ENCODE results near the gene B4GALT3.
"Not testable (repeated sequence)": the region's sequence is repeated elsewhere in the genome, so short reads cannot be mapped to it uniquely, and the experiment has no call there.

B4GALT3 gene

DNA sequence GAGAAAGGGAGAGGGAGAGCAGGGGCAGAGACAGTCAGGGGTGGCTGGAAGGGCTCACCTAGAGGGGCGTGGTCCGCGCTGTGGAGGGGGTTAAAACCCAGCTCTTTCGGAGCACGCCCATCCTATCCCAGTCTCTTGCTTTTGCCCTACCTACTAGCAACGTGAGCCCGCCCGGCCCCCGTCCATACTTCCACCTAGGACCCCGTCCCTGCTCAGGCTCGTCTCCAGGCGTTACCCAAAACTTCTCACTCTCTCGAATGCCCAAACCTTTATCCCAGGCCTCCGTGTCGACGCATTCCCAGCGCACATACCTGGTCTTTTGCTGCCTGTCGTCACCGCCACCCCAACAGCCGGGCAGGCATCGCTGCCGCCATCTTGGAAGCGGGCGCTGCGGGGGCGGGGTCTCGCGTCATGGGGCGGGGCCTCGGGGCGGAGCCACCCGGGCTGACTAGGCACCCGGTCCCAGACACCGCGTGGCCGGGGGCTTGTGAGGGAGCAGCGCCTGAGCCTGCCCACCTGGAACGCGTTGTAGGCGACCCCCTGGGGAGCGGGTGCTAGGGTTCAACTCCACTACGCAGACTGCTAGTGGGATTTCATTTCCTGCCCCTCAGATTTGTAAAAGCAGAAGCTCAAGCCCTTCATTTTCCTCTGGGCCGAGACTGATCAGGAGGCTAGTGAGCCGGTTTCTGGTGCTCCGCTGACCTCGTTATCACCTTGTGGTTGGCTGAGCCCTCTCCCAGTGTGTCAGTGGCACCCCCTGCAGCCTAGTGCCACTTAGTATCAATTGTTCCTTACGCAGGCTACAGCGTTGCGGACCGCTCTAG, at the start of gene B4GALT3:
Gene B4GALT3, minus strand, starts transcription at position 396 of the 824 bp plus-strand sequence. CDS start 1,447 bp downstream, outside the sequence.
- peak; percentile 68 for DNase-seq (ENCODE audit: low read depth)

DNA sequence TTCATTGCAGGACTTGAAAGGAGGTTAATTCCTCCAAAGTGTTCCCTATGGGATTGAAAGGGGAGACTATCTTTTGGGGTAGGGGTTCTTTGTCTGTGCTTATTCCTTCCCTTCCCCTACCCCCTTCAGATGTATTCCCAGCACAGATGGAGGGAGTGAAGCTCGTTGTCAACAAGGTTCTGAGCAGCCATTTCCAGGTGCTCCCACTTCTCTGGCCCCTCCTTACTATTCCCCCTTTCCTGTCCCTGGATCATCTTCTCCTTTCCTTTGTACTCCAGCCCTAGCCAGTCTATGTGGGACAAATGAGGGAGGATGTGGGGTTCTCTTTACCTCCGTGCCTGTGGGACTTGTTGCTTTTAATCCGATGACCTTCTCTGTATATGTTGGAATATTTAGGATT, 49.5 kb upstream of the B4GALT3 start:
- DNase-seq (ENCODE audit: low read depth) = no peak

DNA sequence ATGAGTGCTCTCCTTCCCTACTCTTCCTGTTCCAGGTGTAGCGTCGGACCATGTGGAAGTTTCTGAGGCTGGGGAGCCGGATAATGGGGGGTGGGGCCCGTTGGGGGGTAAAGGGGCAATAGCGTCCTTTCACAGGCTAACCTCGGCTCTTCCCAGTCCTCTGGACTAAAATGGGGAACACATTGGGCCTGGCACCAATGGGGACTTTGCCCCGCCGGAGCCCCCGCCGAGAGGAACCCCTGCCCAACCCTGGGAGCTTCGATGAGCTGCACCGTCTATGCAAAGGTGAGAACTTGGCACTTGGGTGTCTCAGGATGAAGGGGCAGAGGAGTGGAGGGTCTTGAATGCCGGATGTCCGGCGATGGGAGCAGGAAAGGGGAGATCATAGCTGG, 49.0 kb upstream of the B4GALT3 start:
- no peak for DNase-seq (ENCODE audit: low read depth)

DNA sequence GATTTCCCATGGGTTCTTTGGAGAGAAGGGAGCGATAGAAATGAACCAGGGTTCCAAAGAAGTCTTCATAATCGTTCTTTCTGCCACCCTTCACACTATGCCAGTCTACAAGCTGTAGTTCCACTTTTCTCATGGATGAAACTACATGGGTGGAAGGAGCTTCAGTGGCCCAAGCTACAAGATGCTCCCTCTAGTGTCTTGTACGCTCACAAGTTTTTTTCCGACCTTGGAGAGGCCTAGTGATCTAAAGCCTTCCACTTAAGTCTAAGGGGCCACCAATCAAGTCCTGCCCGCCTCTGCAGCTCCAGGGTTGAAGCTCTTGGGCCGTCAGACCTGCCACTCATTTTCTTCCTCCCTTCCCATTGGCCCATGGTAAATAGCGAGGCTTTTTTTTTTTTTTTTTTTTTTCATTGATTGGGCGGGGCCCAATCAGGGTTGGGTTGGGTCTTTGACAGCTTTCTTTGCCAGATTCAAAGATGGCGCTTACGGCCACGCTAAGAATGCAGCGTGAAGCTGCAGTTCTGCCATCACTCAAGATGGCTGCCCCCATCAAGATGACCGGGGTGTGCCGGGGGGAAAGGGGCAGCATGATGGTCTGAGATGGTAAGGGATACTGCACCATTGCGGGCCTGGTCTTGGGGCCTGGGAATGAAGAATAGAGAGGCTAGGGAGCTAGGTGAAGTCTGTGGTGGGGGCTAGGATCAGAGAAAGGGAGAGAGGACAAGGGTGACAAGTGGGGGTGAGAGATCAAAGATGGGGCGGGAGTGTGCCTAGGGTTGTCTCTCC, 48.4 kb upstream of the B4GALT3 start, which contains the start of gene TOMM40L:
Gene TOMM40L, plus strand, starts transcription at position 527 of the 786 bp plus-strand sequence. CDS start 430 bp downstream, outside the sequence.
- DNase-seq (ENCODE audit: low read depth) = peak; percentile 100

DNA sequence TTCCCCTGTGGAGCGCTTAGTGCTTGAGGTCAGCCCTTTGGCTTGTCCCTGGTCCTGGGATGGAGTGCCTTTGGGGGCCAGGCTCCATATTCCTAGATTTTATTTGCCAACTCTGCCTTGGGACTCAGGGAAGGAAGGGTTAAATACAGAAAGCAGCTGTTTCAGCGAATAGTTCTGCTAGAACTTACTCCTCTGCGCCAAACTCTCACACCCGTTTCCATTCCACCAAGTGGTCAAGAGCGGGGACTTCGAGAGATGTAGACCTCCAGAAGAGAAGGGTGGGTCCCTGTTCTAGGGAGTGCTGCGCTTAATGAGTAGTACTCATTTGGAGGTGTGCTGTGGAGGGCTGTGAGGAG, 47.8 kb upstream of the B4GALT3 start:
- no peak for DNase-seq (ENCODE audit: low read depth)

DNA sequence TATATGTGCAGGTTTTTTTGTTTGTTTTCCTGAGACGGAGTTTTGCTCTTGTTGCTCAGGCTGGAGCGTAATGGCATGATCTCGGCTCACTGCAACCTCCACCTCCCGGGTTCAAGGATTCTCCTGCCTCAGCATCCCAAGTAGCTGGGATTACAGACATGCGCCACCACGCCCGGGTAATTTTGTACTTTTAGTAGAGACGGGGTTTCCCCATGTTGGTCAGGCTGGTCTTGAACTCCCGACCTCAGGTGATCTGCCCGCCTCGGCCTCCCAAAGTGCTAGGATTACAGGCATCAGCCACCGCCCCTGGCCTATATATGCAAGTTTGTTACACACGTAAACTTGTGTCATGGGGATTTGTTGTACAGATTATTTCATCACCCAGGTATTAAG, 47.4 kb upstream of the B4GALT3 start:
- not testable (repeated sequence) for DNase-seq (ENCODE audit: low read depth)

DNA sequence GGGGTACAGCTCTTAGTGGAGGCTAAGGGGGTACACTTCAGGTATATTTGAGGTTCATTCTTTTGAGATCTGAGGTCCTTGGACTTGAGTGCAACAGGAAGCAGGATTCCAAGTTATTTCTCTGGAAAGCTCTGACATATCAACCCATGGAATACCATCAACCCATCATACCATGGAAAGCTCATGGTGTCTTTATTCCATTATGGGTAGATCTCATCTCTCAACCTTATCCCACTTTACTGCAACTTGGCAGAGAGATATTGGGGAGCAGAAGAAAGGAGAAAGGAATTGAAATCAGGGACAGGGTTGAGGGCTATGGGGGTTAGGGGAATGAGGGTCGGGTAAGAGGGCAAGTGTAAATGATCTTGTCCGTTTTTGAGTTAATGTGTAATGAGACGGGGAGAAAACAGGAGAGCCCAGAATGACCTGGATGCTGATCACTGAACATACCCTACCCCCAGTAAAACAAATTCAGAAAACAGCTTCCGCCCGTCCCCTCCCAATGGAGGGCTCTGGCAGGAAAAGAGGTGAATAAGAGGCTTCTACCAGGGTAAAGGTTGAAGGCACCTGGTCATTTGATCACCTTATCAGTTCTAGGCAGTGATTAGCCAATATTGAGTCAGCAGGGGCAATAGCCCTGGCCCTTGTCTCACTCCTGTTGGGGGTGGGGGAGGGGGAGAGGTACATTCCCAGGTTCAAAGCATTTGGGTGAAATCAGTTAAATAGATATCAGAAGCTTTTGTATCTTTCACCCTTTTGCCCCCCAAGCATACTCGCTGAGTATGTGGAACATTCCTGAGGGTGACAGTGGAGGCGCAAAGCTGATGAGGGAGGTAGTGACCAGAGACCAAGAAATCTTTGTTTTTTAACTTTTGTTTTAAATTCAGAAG, 46.7 kb upstream of the B4GALT3 start:
- DNase-seq (ENCODE audit: low read depth) = no peak

DNA sequence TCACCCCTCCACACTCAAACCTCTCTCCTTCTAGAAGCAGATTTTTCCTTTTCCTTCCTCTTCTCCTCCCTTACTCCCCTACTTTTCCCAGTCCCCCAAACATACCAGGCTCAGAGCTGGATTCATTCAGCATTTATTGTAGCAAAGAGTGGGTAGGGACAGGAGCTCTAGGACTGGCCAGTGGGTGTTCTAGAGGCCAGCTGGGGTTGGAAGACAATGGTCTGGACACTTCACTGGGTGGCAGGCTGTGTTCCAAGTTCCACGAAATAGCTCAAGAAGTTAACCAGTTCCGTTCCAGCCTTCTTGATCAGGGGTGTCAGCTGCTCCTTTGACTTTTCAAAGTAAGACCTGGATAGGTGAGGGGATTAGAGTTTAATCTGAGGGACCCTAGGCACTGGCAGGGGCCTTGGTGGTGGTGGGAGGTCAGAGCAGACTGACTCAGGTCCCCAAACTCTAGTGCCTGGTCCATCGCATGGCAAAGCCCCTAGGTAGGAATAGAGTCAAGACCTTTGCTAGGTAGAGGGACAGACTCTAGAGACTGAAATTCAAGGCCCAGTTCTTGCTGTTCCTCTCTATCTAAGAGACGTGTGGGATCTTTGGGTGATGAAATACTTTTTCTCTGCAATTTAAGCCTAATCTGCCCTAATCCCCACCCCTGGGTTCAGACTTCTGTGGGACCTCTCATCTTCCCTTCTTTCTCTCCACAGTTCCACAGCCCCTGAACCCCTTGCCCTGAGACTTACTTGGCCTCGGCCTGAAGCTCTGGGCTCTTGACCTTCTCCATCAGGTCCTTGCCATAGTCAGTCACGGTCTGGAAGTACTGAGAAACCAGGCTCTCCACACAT, 45.1 kb upstream of the B4GALT3 start:
- DNase-seq (ENCODE audit: low read depth) = no peak

DNA sequence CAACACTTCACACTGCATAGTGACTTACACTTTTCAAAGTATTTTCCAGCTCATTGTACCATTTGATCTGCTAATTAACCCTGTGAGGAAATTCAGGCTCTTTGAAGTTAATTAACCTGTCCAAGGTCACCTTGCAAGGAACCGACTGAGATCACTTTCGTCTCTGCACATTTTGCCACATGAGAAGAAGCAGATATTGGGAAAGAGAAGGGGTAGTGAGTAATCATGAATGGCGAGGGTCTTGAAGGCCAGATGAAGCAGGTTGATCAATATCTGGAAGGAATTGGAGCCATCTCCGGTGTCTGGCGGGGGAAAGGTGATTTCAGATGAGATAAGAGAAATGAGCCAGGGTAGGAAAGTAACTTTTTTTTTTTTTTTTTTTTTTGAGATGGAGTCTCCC, 42.7 kb upstream of the B4GALT3 start:
- DNase-seq (ENCODE audit: low read depth) = no peak

DNA sequence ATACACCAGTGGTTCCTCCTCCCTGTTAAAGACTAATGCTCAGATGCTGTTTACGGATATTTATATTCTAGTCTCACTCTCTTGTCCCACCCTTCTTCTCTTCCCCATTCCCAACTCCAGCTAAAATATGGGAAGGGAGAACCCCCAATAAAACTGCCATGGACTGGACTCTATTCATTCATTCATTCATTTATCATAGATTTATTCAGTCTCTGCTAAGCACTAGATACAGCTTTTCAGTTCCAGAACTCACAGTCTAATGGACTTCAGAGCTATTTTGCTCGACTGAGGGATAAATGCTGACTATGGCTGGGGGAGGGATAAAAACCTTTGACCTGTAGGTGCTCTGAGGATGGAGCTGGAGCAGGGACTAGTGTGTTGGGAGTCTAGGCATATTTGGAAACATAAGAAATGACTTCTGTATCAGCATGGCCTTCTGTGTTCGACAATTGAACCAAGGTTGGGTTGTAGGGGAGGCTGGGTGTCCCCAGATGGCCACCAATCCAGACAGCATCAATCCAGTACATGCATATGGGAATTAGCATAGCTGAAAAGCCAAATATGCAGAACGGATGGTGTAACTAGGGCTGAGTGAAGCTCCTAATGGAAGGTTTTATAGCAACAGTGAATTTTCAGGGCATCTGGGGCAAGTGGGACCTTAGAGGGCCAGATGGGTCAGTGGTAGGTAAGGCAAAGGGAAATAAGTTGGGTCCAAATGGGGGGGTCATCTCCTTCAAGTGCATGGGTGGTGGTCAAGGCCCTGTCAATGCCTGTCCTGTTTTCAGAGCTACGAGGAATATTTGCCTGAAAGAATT, 42.0 kb upstream of the B4GALT3 start:
- no peak for DNase-seq (ENCODE audit: low read depth)

DNA sequence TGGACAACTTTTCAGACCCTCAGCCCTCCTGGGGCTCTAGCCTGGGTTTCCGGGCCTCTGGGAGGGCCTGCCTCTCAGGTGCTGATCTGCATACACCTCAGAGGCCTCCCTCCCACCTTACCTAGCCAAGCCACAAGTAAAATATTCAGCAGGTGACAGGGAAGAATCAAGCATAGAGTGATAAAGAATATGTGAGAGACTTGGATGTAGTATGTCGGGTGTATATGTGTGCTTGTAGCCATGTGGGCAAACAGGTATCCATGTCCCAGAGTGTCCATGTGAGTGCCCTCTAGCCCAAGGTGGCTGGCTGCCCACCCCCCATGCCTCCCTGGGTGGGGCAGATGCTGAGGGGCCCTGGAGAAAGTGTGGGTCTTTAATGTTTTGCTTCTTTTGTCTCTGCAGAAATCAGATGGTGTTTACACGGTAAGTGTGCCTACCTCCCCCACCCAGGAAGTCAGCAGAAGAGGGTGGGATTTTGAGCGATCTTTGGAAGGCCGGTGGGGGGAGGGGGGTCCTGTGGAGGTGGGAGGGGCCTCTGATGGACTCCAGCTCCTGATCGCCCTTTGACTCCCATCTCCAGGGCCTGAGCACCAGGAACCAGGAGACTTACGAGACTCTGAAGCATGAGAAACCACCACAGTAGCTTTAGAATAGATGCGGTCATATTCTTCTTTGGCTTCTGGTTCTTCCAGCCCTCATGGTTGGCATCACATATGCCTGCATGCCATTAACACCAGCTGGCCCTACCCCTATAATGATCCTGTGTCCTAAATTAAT, 41.2 kb upstream of the B4GALT3 start:
- no peak for DNase-seq (ENCODE audit: low read depth)

DNA sequence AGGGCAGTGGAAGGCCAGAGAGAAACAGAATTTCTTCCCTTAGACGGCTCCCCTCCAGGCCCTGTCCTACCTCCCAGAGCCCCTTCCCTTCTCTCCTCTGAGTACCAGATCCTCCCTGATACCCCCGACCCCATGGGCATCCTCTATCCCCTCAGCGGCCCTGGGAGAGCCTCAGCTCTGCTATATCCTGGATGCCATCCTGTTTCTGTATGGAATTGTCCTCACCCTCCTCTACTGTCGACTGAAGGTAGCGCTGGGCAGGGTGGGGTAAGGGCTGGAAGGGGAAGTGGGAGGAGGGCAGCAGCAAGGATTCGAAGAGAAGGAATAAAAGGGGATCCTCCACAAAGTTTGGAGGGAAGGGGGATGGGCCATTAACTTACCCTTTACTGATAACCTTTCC, 40.5 kb upstream of the B4GALT3 start:
- no peak for DNase-seq (ENCODE audit: low read depth)

DNA sequence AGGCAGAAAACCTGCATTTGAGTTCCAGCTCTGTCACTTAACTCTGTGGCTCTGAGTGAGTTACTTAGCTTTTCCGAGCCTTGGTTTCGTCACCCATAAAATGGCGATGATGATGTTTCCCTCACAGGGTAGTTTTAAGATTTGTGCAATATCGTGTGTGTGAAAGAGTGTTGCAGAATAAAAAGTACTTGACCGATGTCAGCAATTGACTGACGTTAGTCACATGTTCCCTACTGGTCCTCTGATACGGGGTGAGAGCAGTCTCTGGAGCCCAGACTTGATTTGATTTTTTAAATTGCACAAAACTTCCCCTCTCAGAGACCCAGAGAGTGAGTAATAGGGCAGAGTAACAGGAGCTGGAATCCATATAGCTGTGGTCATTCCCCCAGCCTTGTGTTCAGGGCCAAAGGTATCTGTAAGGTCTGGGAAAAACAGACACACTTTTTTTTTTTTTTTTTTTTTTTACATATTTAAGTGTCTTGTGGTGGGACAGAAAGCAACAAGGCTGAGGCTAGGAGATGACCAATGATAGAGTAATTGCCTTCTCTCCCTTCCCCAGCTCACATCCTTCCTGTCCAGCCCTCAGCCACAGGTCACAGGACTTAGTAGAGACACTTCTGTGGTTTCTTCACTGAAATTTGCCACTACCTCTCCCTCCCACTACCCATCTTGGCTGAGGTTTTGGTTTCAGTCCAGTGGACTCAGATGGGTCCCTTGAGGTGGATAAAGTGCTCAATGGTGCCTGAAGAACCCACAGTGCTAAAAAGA, 39.8 kb upstream of the B4GALT3 start:
- peak; percentile 86 for DNase-seq (ENCODE audit: low read depth)

DNA sequence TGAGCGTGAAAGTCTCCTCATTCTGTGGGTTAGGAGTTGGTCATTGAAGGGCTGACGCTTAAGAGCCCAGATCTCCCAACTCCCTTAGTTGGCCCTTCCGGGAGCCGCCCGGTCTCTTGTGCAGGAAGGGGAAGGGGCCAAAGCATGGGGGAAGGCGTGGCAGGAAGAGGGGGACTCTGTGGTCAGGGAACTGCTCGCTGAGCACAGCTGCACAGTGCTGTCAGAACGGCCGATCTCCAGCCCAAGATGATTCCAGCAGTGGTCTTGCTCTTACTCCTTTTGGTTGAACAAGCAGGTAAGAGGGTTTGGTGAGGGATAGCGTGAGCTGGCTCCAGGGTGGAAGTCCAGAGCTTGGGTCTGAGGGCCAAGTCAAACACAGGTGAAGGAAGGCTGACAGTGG, 37.8 kb upstream of the B4GALT3 start, which contains the start of gene FCER1G:
Gene FCER1G, plus strand, starts transcription at position 220 of the 400 bp plus-strand sequence. Its CDS starts 27 bp downstream, at position 247.
- no peak for DNase-seq (ENCODE audit: low read depth)

DNA sequence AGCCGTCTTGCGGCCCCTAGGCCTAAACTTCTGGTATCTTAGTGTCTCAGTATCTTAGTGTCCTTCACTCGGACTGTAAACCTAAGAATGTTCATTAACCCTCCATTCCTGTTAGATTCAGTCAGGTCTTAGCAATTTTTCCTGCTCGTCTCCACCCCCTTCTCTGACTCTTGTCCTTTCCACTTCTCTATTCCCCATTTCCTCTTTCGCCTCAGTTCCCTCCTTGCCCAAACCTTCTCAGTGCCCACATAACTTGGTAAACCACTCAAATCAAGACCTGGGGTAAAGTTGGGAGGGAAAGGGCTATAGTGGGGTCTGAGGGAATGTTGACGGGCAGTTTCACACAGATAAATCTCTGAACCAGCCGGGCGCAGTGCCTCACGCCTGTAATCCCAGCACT, 37.1 kb upstream of the B4GALT3 start:
- no peak for DNase-seq (ENCODE audit: low read depth)

DNA sequence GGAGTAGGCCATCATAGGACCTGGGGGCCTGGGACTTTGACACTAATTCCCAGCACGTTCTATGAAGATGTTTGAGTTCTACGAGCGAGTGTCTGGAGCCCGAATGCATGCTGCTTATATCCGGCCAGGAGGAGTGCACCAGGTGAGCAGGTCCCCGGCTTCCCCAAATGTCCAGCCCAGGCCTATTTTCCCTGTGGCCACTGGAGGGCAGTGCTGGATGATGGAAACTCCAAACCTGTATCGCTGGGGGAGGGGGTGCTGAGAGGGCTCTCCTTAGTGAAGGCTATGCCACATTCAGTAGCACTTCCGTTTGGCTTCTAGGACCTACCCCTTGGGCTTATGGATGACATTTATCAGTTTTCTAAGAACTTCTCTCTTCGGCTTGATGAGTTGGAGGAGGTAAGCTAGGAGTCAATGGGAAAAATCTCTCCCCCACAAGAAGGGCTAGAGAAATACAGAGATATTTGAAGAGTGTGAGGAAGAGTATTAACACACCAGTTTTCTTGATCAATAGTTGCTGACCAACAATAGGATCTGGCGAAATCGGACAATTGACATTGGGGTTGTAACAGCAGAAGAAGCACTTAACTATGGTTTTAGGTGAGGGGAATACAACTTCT, 32.6 kb upstream of the B4GALT3 start:
- peak; percentile 55 for DNase-seq (ENCODE audit: low read depth)

DNA sequence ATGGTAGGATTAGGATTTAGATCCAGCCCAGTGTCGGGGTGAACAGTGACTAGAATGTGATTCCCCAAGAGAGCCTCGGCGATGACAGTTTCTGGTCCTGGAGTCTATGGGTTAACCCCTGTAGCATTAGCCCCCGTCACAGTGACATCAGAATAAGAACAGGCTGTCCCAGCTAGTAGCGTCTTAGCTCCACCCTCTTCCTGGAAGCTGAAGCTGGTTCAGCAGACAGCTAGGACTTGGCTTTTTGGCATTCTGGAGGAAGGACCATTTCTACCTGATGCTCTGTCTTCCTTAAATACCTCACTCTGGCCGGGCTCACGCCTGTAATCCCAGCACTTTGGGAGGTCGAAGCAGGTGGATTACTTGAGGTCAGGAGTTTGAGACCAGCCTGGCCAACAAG, 29.9 kb upstream of the B4GALT3 start:
- DNase-seq (ENCODE audit: low read depth) = peak; percentile 71

Measured in fibroblast of gingiva (primary cell).